IgD-negative memory B cell (primary cell): ENCODE results near the gene FMO5. TPM values are rescaled to one million over a fixed set of nuclear protein-coding genes. Genes with fewer than 3 reads are reported as not detected.
"Not testable (repeated sequence)": the region's sequence is repeated elsewhere in the genome, so short reads cannot be mapped to it uniquely, and the experiment has no call there.

Experiments
- H3K27ac Mint-ChIP-seq, 3 donors: one replicate each; pipeline ENCODE4 v1.8.0; 2020 to 2022; ENCODE audit warnings: mild to moderate bottlenecking in 3 of 3, mixed read lengths in 3 of 3, moderate library complexity in 1 of 3
- H3K27me3 Mint-ChIP-seq: one replicate; pipeline ENCODE4 v1.8.0; 2021; ENCODE audit warnings: mixed read lengths
- H3K36me3 Mint-ChIP-seq: one replicate; pipeline ENCODE4 v1.8.0; 2020; ENCODE audit warnings: mild to moderate bottlenecking, mixed read lengths
- H3K4me1 Mint-ChIP-seq, 3 donors: one replicate each; pipeline ENCODE4 v1.8.0; 2020 to 2022; ENCODE audit warnings: mixed read lengths in 3 of 3, mild to moderate bottlenecking in 1 of 3
- H3K4me3 Mint-ChIP-seq, 4 donors: one replicate each; pipeline ENCODE4 v1.8.0; 2020 to 2022; ENCODE audit warnings: mild to moderate bottlenecking in 4 of 4, mixed read lengths in 4 of 4, moderate library complexity in 3 of 4
- H3K9me3 Mint-ChIP-seq, 3 donors: one replicate each; pipeline ENCODE4 v1.8.0; 2020 to 2021; ENCODE audit warnings: mixed read lengths in 3 of 3, mild to moderate bottlenecking in 1 of 3
- polyA plus RNA-seq: library from polyadenylated mRNA; unstranded; fragments of 300-500 nt; fragmentation: Illumina TruSeq; gene quantifications from one replicate; pipeline ENCODE4 v1.2.3, GENCODE V29; 2021

The FMO5 gene
- polyA plus RNA-seq, 1 donor from 2014 or later = 1.9 TPM

DNA sequence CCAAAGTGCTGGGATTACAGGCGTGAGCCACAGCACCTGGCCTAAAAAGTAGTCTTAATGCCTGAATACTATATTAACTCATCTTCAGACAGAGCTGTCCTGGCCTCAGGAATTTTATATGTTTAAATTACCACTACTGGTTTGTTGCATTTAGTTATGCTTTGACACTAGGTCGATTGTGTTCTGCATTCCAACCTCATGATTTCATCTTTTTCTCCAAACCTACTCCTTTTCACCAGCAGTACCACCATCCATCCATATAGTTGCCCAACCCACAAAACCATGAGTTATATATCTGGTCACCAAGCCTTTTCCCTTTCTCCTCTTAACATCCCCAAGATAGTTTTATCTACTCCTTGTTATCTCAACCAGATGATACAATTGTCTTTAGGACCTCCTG lies 22.6 kb downstream of the FMO5 start:
- Mint-ChIP-seq H3K36me3 (peaks cover 13% of the 10 kb centered on the region), H3K27me3 (no peaks in the 10 kb centered on the region), H3K4me1 (peaks cover 14 to 30% (median 15%) of the 10 kb centered on the region in 3 donors), H3K4me3 (no peak overlapping the region), H3K9me3 (no peaks in the 10 kb centered on the region), H3K27ac (no peak overlapping the region)

DNA sequence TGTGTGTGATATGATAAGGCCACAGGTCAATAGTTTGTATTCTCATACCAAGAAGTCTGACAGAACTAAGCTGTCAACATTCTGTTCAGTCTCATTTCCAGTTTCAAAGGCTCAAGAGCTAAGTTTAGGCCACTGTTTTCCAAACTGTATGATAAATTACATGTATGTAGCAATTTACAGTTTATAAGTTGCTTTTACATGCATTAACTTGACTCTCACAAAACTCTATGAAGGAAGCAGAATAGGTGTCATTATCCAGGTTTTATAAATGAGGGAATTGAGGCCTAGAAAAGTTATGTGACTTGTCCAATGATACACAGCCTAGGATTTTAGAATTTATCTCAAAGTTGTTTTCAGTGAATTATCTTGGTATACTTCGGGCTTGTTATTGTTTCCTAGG lies 23.4 kb downstream of the FMO5 start:
- Mint-ChIP-seq H3K36me3 (peaks cover 13% of the 10 kb centered on the region), H3K4me3 (no peak overlapping the region), H3K27me3 (no peaks in the 10 kb centered on the region), H3K27ac (peak overlapping the region in 1 of 3 donors; percentile 14), H3K4me1 (peaks cover 14 to 30% (median 15%) of the 10 kb centered on the region in 3 donors), H3K9me3 (no peaks in the 10 kb centered on the region)

- Mint-ChIP-seq H3K27ac (no peak overlapping the region), H3K27me3 (no peaks in the 10 kb centered on the region), H3K4me1 (peaks cover 14 to 30% (median 15%) of the 10 kb centered on the region in 3 donors), H3K4me3 (no peak overlapping the region), H3K9me3 (no peaks in the 10 kb centered on the region), H3K36me3 (peaks cover 13% of the 10 kb centered on the region)
Measured at GRCh38 chr1:147201276-147201675, 23.9 kb downstream of the FMO5 start.

GRCh38 chr1:147197324-147197723 lies 27.8 kb downstream of the FMO5 start:
- not testable (repeated sequence) for H3K4me3 Mint-ChIP-seq, H3K27ac Mint-ChIP-seq, H3K27me3 Mint-ChIP-seq, H3K9me3 Mint-ChIP-seq, H3K4me1 Mint-ChIP-seq
- peaks cover 15% of the 10 kb centered on the region for H3K36me3 Mint-ChIP-seq

DNA sequence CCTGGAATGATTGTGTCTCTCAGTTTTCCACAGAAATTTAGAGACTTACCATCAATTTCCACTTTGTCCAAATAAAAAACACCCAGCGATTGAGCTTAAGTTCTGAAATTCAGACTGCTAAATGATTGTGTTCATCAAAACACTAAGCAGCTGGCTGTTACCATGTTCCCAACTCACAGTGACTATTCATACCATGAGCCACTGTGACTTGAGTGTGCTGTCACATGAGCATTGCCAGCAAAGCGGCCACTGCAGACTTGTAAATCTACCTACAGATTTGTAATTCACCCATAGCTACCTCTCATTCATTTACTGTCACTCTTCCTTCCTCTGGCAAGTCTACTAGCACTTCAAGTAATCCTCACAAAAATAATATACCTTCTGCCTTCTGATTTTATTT lies 35.6 kb downstream of the FMO5 start:
- Mint-ChIP-seq H3K36me3 (peaks cover 2% of the 10 kb centered on the region), H3K9me3 (peaks cover 0 to 3% (median 0%) of the 10 kb centered on the region in 3 donors), H3K4me1 (peaks cover 0 to 2% (median 1%) of the 10 kb centered on the region in 3 donors), H3K27me3 (no peaks in the 10 kb centered on the region), H3K27ac (no peak overlapping the region), H3K4me3 (no peak overlapping the region)

GRCh38 chr1:147185432-147185831 lies 39.7 kb downstream of the FMO5 start:
- Mint-ChIP-seq H3K4me3 (no peak overlapping the region), H3K9me3 (no peaks in the 10 kb centered on the region), H3K27ac (no peak overlapping the region), H3K27me3 (no peaks in the 10 kb centered on the region), H3K36me3 (peaks cover 2% of the 10 kb centered on the region), H3K4me1 (peaks cover 0 to 2% (median 1%) of the 10 kb centered on the region in 3 donors)

- Mint-ChIP-seq H3K9me3 (peaks cover 0 to 4% (median 2%) of the 10 kb centered on the region in 3 donors), H3K4me1 (peaks cover 12 to 15% (median 14%) of the 10 kb centered on the region in 3 donors), H3K27ac (peak overlapping the region in 1 of 3 donors; percentile 6), H3K4me3 (peak overlapping the region in 2 of 4 donors; percentile 8 to 52), H3K36me3 (peaks cover 2% of the 10 kb centered on the region), H3K27me3 (no peaks in the 10 kb centered on the region)
Measured at GRCh38 chr1:147177611-147178380, 47.3 kb downstream of the FMO5 start.

- peaks cover 0 to 2% (median 0%) of the 10 kb centered on the region in 3 donors for H3K9me3 Mint-ChIP-seq
- H3K4me3 Mint-ChIP-seq = peak within 1 kb of the TSS; percentile 97 to 100 (median 98)
- H3K27me3 Mint-ChIP-seq = no peaks in the 10 kb centered on the region
- peaks cover 2% of the 10 kb centered on the region for H3K36me3 Mint-ChIP-seq
- peak within 1 kb of the TSS; percentile 91 to 98 (median 96) for H3K27ac Mint-ChIP-seq
- peaks cover 22 to 30% (median 25%) of the 10 kb centered on the region in 3 donors for H3K4me1 Mint-ChIP-seq
Measured at GRCh38 chr1:147172168-147173016, 52.7 kb downstream of the FMO5 start, which contains the start of gene PRKAB2. PRKAB2 (minus strand) TSS chr1:147172470; CDS start chr1:147172144, 326 bp downstream.

GRCh38 chr1:147171399-147172167 lies 53.6 kb downstream of the FMO5 start:
- H3K4me1 Mint-ChIP-seq = peaks cover 22 to 30% (median 25%) of the 10 kb centered on the region in 3 donors

DNA sequence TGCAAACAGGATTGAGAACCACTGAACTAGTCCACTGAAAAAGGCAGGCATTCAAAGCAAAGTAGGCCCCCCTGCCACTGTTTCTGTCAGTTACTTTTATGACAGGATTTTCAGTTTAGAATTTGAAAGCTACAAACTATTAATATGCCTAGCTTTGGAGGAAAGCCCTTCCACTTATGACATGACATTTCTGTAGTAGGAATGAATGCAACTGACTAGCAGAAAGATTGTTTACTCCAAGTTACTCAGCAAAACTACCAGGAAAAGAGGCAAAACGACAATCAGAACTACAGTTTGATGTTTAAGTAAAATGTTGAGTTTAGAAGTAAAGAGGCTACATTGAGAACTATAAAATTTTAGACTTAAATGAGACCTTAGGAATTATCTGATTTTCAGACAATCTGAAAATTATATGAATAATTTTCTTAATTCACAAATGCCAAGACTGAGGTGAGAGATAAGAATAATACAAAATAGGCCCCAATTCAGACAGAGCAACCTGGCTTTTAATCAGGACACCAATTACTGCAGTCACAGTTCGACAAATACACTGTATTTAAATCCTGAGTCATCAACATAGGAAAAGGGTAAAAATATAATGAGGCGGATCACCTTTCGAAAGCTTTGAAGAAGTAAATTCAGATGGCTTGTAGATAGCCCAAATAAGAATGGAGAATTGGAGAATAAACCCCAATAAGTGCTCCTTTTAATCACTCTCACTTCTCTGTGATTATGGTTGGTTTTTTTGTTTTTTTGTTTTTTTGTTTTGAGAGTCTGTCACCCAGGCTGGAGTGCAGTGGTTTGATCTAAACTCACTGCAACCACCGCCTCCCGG lies 55.1 kb downstream of the FMO5 start:
- Mint-ChIP-seq H3K27me3 (no peaks in the 10 kb centered on the region), H3K27ac (peak overlapping the region in 2 of 3 donors; percentile 91), H3K9me3 (no peaks in the 10 kb centered on the region), H3K4me3 (peak overlapping the region; percentile 32 to 97 (median 76)), H3K4me1 (peaks cover 22 to 30% (median 25%) of the 10 kb centered on the region in 3 donors), H3K36me3 (peaks cover 4% of the 10 kb centered on the region)

More at GRCh38 chr1:147171399-147172167, 53.6 kb downstream of the FMO5 start:
- Mint-ChIP-seq H3K9me3 (peaks cover 0 to 2% (median 0%) of the 10 kb centered on the region in 3 donors), H3K27me3 (no peaks in the 10 kb centered on the region), H3K36me3 (peaks cover 3% of the 10 kb centered on the region), H3K4me3 (peak overlapping the region; percentile 97 to 100 (median 98)), H3K27ac (peak overlapping the region; percentile 33 to 91 (median 91))

DNA sequence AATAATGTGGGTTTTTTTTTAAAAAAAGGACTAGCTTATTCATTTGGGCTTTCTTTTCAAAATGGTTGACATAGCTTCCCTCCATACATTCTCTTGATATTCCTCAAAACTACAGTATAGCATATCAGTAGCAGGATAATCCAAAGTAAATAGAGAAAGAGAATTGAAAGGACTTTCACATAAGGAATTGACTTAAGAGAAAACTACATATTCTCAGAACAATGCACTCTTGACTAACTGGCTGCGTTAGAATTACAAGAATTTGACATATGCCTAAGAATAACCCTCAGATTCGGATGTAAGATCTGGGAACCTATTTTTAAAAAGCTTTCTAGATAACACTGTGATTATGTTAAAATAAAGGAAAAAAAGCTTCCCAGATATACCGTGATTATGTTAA lies 56.0 kb downstream of the FMO5 start:
- Mint-ChIP-seq H3K4me3 (no peak overlapping the region), H3K9me3 (no peaks in the 10 kb centered on the region), H3K36me3 (peaks cover 2% of the 10 kb centered on the region), H3K27ac (no peak overlapping the region), H3K27me3 (no peaks in the 10 kb centered on the region), H3K4me1 (peaks cover 19 to 29% (median 22%) of the 10 kb centered on the region in 3 donors)

DNA sequence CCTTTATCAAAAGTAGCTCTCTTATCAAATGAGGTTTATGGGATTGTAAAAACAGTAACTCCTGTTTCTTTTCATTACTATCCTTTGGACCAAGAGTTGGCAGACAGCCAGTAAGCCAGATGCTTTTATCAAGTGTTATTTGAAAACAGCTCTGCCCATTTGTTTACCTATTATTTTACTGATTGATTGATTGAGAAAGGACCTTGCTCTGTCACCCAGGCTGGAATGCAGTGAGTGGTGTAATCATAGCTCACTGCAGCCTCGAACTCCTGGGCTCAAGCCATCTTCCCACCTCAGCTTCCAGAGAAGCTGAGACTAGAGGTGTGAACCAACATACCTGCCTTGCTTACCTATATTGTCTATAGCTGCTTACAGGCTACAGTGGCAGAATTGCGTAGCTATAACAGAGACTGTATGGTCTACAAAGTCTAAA lies 56.5 kb downstream of the FMO5 start:
- peaks cover 15 to 25% (median 18%) of the 10 kb centered on the region in 3 donors for H3K4me1 Mint-ChIP-seq
- peak overlapping the region in 1 of 4 donors; percentile 50 for H3K4me3 Mint-ChIP-seq
- no peak overlapping the region for H3K27ac Mint-ChIP-seq
- H3K36me3 Mint-ChIP-seq = peaks cover 2% of the 10 kb centered on the region
- H3K27me3 Mint-ChIP-seq = no peaks in the 10 kb centered on the region
- H3K9me3 Mint-ChIP-seq = no peaks in the 10 kb centered on the region

- no peaks in the 10 kb centered on the region for H3K27me3 Mint-ChIP-seq
- H3K27ac Mint-ChIP-seq = no peak overlapping the region
- H3K36me3 Mint-ChIP-seq = peaks cover 2% of the 10 kb centered on the region
- H3K9me3 Mint-ChIP-seq = no peaks in the 10 kb centered on the region
- no peak overlapping the region for H3K4me3 Mint-ChIP-seq
- peaks cover 9 to 14% (median 12%) of the 10 kb centered on the region in 3 donors for H3K4me1 Mint-ChIP-seq
Measured at GRCh38 chr1:147167365-147167764, 57.8 kb downstream of the FMO5 start.

GRCh38 chr1:147163019-147163418 lies 62.1 kb downstream of the FMO5 start:
- Mint-ChIP-seq H3K27ac (no peak overlapping the region), H3K4me1 (no peaks in the 10 kb centered on the region), H3K9me3 (no peaks in the 10 kb centered on the region), H3K4me3 (no peak overlapping the region), H3K36me3 (peaks cover 16% of the 10 kb centered on the region), H3K27me3 (no peaks in the 10 kb centered on the region)
